Spleen (tissue), 7 donors: ENCODE data around the gene GALR2.

Experiments
- CTCF ChIP-seq, 11 experiments: fragments of 200-600 bp in 7 of 11; fragments of 450-650 bp in 4 of 11; sonication (generic) in 4 of 11; IDR thresholded peaks in 8 of 11; conservative IDR thresholded peaks in 3 of 11; 1 replicate in 7 of 11; 2 replicates in 4 of 11; pipeline versions ENCODE4 v1.4.0 to v1.8.0; 2016 to 2021; ENCODE audit warnings: antibody characterized with exemption in 11 of 11, inconsistent platforms in 4 of 11, mild to moderate bottlenecking in 1 of 11
- POLR2A ChIP-seq, 3 donors: fragments of 450-650 bp; IDR thresholded peaks; one replicate each; pipeline ENCODE4 v1.5.1; 2017; ENCODE audit warnings: antibody characterized with exemption in 3 of 3, mild to moderate bottlenecking in 1 of 3
- donor health status: DM: no; HTN: no; CAD: no; lungs with moderate emphysema.
- donor health status: DM: no; HTN: no; CAD: no.
- donor health status: DM: no; HTN: no; CAD: no.

GRCh38 chr17:76088041-76088867 is 13.7 kb downstream of the GALR2 start:
- no peak for TF ChIP-seq CTCF (IDR thresholded peaks at IDR 0.05 in 8 of 11, conservative IDR thresholded peaks at IDR 0.05 in 3 of 11)
- no peak for TF ChIP-seq POLR2A (IDR thresholded peaks at IDR 0.05)
